Omental fat pad (tissue), 4 donors: Measurements from ENCODE around the gene ANKH. TPM values are rescaled to one million over a fixed set of nuclear protein-coding genes. Genes with fewer than 3 reads are reported as not detected.

Experiments
- ATAC-seq: fragments of 150-250 bp; one replicate; pipeline ENCODE4 v1.9.1; 2016; ENCODE audit warnings: mild to moderate bottlenecking, moderate library complexity; ENCODE audit not compliant: low FRiP score
- DNase-seq: peaks from one replicate; pipeline ENCODE4 v3.0.0-alpha.2; 2019; ENCODE audit warnings: low spot score
- total RNA-seq, 4 donors: library from RNA; depleted of rRNA; stranded (reverse); fragments of >200 nt; gene quantifications; one replicate each; pipeline ENCODE4 v1.1.0, GENCODE V29; 2016
- TF ChIP-seq, protein P1 (sequence below), 3 donors: fragments of 450-650 bp; IDR thresholded peaks; one replicate each; pipeline ENCODE4 v1.5.1; 2016 to 2017; ENCODE audit warnings: antibody characterized with exemption in 3 of 3, mild to moderate bottlenecking in 3 of 3, moderate library complexity in 2 of 3

Gene ANKH
- total RNA-seq, 4 donors from 2014 or later, result 37.4 to 74.3 (median 39.2) TPM

DNA sequence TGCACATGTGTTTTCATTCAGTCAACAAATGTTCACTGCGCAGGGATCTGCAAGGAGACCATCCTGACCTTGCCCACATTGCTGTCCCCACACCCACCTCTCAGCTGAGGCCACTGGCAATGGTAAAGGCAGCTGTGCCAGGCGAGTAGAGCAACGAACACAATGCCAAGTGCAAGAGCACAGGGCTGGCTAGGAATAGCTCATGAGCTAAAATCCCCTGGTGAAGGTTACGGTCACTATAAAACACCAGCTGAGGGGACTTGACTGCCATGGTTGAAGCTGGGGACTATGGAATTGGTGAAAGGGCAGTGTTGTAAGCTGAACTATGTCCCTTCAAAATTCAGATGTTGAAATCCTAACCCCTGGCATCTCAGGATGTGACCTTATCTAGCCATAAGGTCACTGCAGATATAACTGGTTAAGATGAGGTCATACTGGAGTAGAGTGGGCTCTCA is 111.0 kb downstream of the ANKH start:
- DNase-seq, result no peak
- ATAC-seq, result no peak
- TF ChIP-seq, protein P1, sequence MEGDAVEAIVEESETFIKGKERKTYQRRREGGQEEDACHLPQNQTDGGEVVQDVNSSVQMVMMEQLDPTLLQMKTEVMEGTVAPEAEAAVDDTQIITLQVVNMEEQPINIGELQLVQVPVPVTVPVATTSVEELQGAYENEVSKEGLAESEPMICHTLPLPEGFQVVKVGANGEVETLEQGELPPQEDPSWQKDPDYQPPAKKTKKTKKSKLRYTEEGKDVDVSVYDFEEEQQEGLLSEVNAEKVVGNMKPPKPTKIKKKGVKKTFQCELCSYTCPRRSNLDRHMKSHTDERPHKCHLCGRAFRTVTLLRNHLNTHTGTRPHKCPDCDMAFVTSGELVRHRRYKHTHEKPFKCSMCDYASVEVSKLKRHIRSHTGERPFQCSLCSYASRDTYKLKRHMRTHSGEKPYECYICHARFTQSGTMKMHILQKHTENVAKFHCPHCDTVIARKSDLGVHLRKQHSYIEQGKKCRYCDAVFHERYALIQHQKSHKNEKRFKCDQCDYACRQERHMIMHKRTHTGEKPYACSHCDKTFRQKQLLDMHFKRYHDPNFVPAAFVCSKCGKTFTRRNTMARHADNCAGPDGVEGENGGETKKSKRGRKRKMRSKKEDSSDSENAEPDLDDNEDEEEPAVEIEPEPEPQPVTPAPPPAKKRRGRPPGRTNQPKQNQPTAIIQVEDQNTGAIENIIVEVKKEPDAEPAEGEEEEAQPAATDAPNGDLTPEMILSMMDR (IDR thresholded peaks at IDR 0.05), result no peak

DNA sequence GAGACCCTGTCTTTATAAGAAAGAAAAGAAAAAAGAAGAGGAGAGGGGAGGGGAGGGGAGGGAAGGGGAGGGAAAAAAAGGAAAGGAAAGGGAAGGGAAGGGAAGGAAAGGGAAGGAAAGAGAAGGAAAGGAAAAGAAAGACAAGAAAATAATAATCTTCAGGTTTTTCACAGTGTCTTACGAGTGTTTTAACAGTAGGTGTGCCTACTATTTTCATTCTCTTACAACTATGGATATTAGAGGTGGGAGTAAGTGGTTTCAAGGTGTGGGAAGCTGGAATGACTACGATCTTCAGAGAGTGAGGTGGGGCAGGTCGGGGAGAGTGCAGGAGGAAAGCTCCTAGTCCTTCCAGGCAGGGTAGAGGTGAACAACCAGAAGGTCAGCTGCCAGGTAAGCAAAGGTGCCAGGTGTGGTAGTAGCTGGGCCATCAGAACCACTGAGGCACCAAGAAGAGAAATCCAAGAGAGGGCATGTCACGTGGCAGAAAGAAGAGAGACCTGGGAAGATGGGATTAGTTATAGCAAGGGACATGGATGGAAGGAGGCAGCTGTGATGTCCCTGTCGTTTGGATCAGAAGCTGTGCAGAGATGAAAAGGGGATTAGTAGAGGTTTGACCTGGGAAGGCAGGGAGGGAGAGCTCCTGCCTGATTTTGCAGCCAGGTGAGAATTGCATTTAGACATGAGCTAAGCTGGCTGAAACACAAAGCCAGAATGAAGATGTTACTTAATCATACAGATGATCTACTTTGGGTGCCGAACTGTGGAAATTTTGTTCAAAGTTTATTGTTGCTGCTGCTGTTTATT is 111.6 kb downstream of the ANKH start:
- DNase-seq (no peak), ATAC-seq (no peak)
- TF ChIP-seq, protein P1 (IDR thresholded peaks at IDR 0.05), result no peak

DNA sequence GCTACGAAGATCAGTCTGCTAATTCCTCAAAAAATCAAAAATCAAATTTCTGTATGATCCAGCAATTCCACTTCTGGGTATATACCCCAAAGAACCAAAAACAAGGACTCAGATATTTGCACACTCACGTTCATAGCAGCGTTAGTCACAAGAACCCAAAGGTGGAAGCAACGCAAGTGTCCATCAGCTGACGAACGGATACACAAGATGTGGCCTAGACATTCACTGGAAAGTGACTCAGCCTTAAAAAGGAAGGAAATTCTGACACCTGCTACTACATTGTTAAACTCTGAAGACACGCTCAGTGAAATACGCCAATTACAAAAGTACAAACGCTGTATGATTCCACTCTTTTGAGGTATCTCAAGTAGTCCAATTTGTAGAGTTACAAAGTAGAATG is 113.7 kb downstream of the ANKH start:
- DNase-seq (no peak), ATAC-seq (no peak)
- TF ChIP-seq, protein P1 (IDR thresholded peaks at IDR 0.05), result no peak

DNA sequence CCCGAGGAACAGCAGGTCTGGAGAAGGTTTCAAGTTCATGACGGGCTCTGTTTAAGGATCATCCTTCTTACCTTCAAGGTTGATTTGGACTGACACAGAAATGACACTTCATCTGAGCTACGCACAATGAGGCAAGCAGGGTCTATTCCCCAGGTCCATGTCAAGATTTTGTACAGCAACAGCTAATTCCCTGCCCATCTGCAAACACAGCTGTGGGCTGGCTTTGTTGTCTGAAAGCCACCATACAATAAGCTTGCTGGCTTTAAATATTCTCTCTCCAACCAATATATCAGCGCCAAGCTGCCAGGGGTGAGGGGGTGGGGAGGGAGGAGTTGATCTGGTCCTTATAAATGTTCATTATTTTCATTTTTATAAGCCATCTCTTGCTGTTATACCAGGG is 115.1 kb downstream of the ANKH start:
- TF ChIP-seq, protein P1 (IDR thresholded peaks at IDR 0.05), result no peak
- ATAC-seq, result no peak
- no peak for DNase-seq

DNA sequence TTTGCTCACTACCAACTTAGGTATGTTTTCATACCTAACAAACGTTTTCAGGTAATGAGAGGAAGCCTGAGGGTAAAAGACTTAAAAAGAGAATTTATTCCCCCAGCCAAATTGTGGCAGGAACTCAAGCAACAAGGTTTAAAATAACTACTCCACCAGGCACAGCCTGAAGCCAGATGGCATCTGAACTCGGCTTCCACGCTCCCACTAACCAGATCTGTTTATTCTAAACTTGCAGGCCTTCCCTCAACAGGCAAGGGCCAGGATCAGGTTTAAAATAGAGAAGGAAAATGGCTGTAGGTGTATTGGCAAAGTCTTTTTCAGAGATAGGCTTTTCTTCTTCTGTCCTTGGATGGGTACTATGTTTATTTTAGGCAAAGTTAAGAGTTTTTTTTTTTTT is 117.6 kb downstream of the ANKH start:
- TF ChIP-seq, protein P1 (IDR thresholded peaks at IDR 0.05), result no peak
- no peak for ATAC-seq
- DNase-seq, result no peak

DNA sequence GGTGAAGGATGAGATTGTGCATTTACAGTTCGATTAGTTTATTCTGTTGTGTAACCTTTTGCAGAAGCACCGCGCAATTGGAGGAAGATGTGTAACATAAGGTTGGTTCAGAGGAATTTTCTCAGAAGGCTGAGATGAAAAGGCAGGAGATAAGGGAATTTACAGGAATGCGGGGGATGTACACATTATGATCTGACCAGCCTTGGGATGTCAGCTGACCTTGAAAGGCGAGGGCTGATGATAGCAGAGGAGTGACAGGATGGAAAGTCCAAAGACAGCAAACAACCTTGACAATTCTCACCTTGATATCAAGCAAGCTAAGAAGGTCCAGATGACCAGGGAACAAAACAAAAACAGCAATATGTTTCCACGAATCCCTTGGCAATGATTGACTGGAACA is 118.3 kb downstream of the ANKH start:
- TF ChIP-seq, protein P1 (IDR thresholded peaks at IDR 0.05), result no peak
- no peak for DNase-seq
- peak; percentile 65 for ATAC-seq

DNA sequence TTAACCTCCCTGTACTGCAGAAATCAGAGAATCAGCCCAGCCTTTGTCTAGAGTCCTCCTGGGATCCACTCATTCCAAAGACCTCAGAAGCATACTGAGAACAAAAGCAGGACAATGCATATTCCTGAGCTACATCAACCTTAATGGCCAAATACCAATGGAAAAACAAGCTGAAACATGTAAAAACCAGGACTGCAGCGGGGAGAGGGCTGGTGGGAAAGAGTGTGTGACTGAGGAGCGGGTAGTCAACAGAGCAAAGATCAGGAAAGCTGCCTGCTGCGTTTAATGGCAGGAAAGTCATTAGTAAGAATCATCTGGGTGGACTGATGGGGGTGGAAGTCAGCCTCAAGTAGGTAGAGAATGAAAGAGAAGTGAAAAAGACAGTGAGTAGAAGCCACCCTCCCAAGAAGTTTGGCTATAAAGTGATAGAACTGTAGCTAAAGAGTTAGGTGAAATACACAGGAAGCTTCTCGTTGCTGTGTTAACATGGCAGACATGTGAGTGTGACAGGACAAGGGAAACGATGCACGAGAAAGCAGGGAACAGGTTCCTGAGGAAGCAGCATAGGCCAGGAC is 119.0 kb downstream of the ANKH start:
- DNase-seq (no peak), ATAC-seq (no peak)
- TF ChIP-seq, protein P1 (IDR thresholded peaks at IDR 0.05), result no peak
